Activated CD8-positive, alpha-beta memory T cell treated with anti-CD3 and anti-CD28 coated beads, Interleukin-2, amount 50 U/mL, for 24 hours (primary cell): ENCODE results near the gene SUPT3H.
"Not testable (repeated sequence)": the region's sequence is repeated elsewhere in the genome, so short reads cannot be mapped to it uniquely, and the experiment has no call there.

Experiments
- DNase-seq: peaks from one replicate; pipeline ENCODE4 v3.0.0-alpha.2; 2020; ENCODE audit errors: extremely low read depth

SUPT3H gene

GRCh38 chr6:45323656-45324224, 54.0 kb downstream of the SUPT3H start:
- DNase-seq, result no peak

DNA sequence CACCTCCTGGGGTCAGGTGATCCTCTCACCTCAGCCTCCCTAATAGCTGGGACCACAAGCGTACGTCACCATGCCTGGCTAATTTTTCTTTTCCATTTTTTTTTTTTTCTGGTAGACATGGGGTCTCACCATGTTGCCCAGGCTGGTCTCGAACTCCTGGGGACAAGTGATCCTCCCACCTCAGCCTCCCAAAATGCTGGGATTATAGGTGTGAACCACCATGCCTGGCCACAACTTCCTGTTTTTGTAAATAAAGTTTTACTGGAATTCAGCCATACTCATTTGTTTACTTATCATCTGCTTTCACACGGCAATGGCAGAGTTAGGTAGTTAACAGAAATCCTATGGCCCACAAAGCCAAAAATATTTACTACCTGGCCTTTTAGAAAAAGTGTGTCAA, 57.4 kb downstream of the SUPT3H start:
- DNase-seq, result no peak

GRCh38 chr6:45314146-45314545, 63.6 kb downstream of the SUPT3H start:
- DNase-seq, result no peak

DNA sequence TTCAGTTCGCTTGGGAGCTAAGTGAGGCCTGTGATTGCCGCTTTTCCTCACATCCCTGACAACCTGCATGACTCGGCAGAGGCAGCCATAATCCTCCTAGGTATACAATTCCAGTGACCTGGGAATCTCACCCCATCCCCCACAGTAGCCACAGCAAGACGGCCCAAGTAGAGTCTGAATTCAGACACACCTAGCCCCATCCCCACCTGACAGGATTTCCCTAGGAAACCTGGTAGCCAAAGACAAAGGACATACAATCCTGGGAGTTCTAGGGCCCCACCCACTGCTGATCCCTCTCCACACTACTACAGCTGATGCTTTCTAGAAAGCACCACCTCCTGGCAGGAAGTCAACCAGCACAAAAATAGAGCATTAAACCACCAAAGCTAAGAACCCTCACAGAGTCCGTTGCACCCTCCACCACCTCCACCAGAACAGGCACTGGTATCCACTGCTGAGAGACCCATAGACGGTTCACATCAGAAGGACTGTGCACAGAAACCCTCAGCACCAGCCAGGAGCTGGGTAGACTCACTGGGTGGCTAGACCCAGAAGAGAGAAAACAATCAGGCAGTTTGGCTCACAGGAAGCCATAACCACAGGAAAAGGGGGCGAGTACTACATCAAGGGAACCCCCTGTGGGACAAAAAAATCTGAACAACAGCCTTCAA, 67.5 kb downstream of the SUPT3H start:
- DNase-seq, result no peak

- DNase-seq, result no peak
Measured at GRCh38 chr6:45305546-45305945, 72.2 kb downstream of the SUPT3H start.

GRCh38 chr6:45302832-45303231, 74.9 kb downstream of the SUPT3H start:
- DNase-seq, result no peak

- DNase-seq, result no peak
Measured at GRCh38 chr6:45301348-45302142, 76.2 kb downstream of the SUPT3H start.

- DNase-seq, result no peak
Measured at GRCh38 chr6:45300736-45301135, 77.0 kb downstream of the SUPT3H start.

DNA sequence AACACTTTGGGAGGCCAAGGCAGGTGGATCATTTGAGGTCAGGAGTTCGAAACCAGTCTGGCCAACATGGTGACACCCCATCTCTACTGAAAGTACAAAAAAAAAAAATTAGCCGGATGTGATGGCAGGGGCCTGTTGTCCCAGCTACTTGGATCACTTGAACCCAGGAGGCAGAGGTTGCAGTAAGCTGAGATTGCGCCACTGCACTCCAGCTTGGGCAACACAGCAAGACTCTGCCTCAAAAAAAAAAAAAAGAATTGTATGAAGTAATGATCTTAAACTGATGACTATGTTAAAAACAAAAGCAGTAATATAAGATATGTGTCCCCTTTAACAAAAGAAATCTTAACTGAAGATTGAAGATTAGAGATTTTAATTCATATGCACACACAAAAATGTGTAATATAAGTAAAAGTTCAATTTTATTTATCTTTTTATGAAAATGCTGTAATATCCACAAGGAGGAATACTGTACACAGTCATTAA, 78.6 kb downstream of the SUPT3H start:
- DNase-seq, result no peak

- DNase-seq, result no peak
Measured at GRCh38 chr6:45297320-45297719, 80.4 kb downstream of the SUPT3H start.

- DNase-seq, result not testable (repeated sequence)
Measured at GRCh38 chr6:45294065-45294701, 83.6 kb downstream of the SUPT3H start.

- DNase-seq, result no peak
Measured at GRCh38 chr6:45293306-45293705, 84.4 kb downstream of the SUPT3H start.

GRCh38 chr6:45289751-45290514, 87.8 kb downstream of the SUPT3H start:
- DNase-seq, result no peak

- not testable (repeated sequence) for DNase-seq
Measured at GRCh38 chr6:45286707-45287106, 91.0 kb downstream of the SUPT3H start.

GRCh38 chr6:45278367-45278766, 99.4 kb downstream of the SUPT3H start:
- DNase-seq, result no peak

DNA sequence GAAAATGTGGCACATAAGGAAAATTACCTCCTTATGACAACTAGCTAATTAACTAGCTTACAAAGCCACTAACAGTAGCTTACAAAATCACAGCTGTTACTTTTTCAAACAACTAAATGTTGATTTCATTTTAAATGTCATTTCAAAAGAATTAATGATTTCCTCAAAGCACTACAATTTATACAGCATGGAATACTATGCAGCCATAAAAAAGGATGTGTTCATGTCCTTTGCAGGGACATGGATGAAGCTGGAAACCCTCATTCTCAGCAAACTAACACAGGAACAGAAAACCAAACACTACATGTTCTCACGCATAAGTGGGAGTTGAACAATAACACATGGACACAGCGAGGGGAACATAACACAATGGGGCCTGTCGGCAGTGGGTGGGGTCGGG, 100.0 kb downstream of the SUPT3H start:
- DNase-seq, result not testable (repeated sequence)

DNA sequence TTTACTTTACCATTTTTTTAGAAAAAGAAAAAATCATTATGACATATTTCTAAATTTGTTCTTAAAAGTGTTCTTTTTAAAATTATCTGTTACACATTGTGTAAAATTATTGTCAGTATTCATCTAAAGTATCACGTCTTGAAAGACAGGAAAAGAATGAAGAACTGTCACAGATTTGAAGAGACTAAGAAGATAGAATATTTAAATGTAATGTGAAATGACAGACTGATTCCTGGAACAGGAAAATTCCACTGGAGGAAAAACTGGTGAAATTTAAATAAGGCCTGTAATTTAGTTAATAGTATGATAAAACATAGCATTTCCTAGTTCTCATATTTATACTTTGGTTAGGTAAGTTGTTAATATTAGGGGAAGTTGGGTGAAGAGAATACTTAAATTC, 102.4 kb downstream of the SUPT3H start:
- no peak for DNase-seq

GRCh38 chr6:45272626-45273025, 105.1 kb downstream of the SUPT3H start:
- DNase-seq, result no peak

- no peak for DNase-seq
Measured at GRCh38 chr6:45265246-45265645, 112.5 kb downstream of the SUPT3H start.

GRCh38 chr6:45260696-45261095, 117.0 kb downstream of the SUPT3H start:
- DNase-seq, result no peak
